GM12878 (cell line): ENCODE results near the gene ICAM4. TPM values are rescaled to one million over a fixed set of nuclear protein-coding genes. Genes with fewer than 3 reads are reported as not detected.

Source experiments
- KAT2A ChIP-seq: conservative IDR thresholded peaks from 2 replicates; pipeline ENCODE4 v1.6.1; 2011; ENCODE audit warnings: low read depth, low read length; ENCODE audit not compliant: control insufficient read depth
- LARP7 ChIP-seq: fragments of 450-650 bp; IDR thresholded peaks from 2 replicates; pipeline ENCODE4 v1.6.1; 2017; ENCODE audit warnings: mild to moderate bottlenecking
- POLR2A ChIP-seq: IDR thresholded peaks from 2 replicates; pipeline ENCODE4 v1.6.1; 2011; ENCODE audit warnings: low read depth, mild to moderate bottlenecking, low read length
- RAD21 ChIP-seq: IDR thresholded peaks from 2 replicates; pipeline ENCODE4 v1.6.1; 2011; ENCODE audit warnings: mild to moderate bottlenecking, low read depth, low read length, moderate library complexity; ENCODE audit not compliant: insufficient read depth
- SMARCA5 ChIP-seq: fragments of 450-650 bp; IDR thresholded peaks from 2 replicates; pipeline ENCODE4 v1.6.1; 2017; ENCODE audit warnings: mild to moderate bottlenecking
- SPI1 ChIP-seq: IDR thresholded peaks from 2 replicates; pipeline ENCODE4 v1.6.1; 2011; ENCODE audit warnings: low read depth, mild to moderate bottlenecking, low read length, moderate library complexity, borderline replicate concordance; ENCODE audit not compliant: insufficient read depth
- TCF12 ChIP-seq: IDR thresholded peaks from 2 replicates; pipeline ENCODE4 v1.6.1; 2011; ENCODE audit warnings: low read depth, mild to moderate bottlenecking, low read length
- YY1 ChIP-seq: IDR thresholded peaks from 2 replicates; pipeline ENCODE4 v1.6.1; 2011; ENCODE audit warnings: low read depth, mild to moderate bottlenecking, low read length
- polyA plus RNA-seq, 11 experiments: library from polyadenylated mRNA; depleted of rRNA in 4 of 11; unstranded in 6 of 11; stranded (reverse) in 5 of 11; fragments of >200 nt; fragmentation: Nextera tagmentation in 4 of 11; fragmentation: Illumina TruSeq in 1 of 11; extraction: Ambion mirVana in 4 of 11; extraction: Trizol in 1 of 11; gene quantifications; 1 replicate in 1 of 11; 2 replicates in 10 of 11; pipeline versions ENCODE4 v1.2.1 to v1.2.3, GENCODE V29; 2011 to 2016; ENCODE audit warnings: inconsistent platforms in 2 of 11, missing spikeins in 2 of 11, low read depth in 1 of 11
- total RNA-seq, 4 experiments: library from RNA; depleted of rRNA in 3 of 4; stranded (reverse); fragments of >200 nt in 3 of 4; fragmentation: Illumina TruSeq in 1 of 4; extraction: Trizol in 1 of 4; gene quantifications; 2 replicates each; pipeline versions ENCODE4 v1.2.1 to v1.2.3, GENCODE V29; 2013 to 2021
- TF ChIP-seq, protein P1 (sequence below): fragments of 450-650 bp; conservative IDR thresholded peaks from 2 replicates; pipeline ENCODE4 v1.6.1; 2017; ENCODE audit warnings: mild to moderate bottlenecking, moderate library complexity
- TF ChIP-seq, protein P2 (sequence below): fragments of 450-650 bp; formaldehyde crosslinking; IDR thresholded peaks from 2 replicates; pipeline ENCODE4 v1.5.0; 2022; ENCODE audit warnings: mild to moderate bottlenecking, missing genetic modification characterization
- TF ChIP-seq, protein P3 (sequence below): fragments of 450-650 bp; IDR thresholded peaks from 2 replicates; pipeline ENCODE4 v1.6.1; 2017; ENCODE audit warnings: low read depth, mild to moderate bottlenecking, moderate library complexity
- TF ChIP-seq, protein P4 (sequence below): IDR thresholded peaks from 2 replicates; pipeline ENCODE4 v1.6.1; 2011; ENCODE audit warnings: mild to moderate bottlenecking, low read depth, low read length, moderate library complexity; ENCODE audit not compliant: insufficient replicate concordance

ICAM4 gene
- total and polyA plus RNA-seq, 10 of the 15 experiments (the other 5 are each of a cell fraction or from before 2014, with no cell fraction given): 0.31 to 5.1 (median 1.7) TPM

DNA sequence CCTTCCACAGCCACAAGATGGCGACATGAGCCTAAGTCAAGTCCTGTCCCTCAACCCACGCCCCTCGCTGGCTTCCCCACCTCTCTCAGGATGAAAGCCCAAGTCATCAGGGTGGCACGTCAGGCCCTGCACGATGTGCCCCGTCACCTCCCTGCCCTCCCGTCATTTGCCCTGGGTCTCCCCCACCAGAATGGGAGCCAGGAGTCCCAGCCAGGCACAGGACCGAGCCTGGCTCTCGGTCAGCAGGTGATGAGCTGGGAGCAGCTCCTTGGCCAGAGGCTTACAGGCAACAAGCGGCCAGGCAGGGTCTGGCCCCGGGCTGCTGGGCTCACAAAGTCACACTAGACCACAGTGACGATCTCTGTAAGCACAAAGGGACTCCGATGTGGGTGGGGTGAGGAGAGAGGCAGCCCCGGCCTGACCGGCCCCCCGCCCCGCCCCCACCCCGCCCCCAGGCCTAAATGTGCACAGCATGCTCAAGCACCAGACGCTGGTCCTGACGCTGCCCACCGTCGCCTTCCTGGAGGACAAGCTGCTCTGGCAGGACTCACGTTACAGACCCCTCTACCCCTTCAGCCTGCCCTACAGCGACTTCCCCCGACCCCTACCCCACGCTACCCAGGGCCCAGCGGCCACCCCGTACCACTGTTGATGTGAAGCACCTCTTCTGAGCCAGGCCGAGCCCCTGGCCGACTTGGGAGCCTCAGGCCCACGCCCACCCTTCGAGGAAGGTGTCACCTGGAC, 27.4 kb upstream of the ICAM4 start (continued):
- TF ChIP-seq YY1 (peak; percentile 50; the same call in 1 of the 2 replicates), TCF12 (no peak), SPI1 (no peak), LARP7 (no peak), SMARCA5 (0 out of 2 replicates have a peak, but pooled peaks have one; percentile 14), KAT2A (no peak), RAD21 (peak; percentile 74), POLR2A (peak; percentile 72)
- TF ChIP-seq, protein P1, sequence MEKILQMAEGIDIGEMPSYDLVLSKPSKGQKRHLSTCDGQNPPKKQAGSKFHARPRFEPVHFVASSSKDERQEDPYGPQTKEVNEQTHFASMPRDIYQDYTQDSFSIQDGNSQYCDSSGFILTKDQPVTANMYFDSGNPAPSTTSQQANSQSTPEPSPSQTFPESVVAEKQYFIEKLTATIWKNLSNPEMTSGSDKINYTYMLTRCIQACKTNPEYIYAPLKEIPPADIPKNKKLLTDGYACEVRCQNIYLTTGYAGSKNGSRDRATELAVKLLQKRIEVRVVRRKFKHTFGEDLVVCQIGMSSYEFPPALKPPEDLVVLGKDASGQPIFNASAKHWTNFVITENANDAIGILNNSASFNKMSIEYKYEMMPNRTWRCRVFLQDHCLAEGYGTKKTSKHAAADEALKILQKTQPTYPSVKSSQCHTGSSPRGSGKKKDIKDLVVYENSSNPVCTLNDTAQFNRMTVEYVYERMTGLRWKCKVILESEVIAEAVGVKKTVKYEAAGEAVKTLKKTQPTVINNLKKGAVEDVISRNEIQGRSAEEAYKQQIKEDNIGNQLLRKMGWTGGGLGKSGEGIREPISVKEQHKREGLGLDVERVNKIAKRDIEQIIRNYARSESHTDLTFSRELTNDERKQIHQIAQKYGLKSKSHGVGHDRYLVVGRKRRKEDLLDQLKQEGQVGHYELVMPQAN: no peak
- TF ChIP-seq, protein P2, sequence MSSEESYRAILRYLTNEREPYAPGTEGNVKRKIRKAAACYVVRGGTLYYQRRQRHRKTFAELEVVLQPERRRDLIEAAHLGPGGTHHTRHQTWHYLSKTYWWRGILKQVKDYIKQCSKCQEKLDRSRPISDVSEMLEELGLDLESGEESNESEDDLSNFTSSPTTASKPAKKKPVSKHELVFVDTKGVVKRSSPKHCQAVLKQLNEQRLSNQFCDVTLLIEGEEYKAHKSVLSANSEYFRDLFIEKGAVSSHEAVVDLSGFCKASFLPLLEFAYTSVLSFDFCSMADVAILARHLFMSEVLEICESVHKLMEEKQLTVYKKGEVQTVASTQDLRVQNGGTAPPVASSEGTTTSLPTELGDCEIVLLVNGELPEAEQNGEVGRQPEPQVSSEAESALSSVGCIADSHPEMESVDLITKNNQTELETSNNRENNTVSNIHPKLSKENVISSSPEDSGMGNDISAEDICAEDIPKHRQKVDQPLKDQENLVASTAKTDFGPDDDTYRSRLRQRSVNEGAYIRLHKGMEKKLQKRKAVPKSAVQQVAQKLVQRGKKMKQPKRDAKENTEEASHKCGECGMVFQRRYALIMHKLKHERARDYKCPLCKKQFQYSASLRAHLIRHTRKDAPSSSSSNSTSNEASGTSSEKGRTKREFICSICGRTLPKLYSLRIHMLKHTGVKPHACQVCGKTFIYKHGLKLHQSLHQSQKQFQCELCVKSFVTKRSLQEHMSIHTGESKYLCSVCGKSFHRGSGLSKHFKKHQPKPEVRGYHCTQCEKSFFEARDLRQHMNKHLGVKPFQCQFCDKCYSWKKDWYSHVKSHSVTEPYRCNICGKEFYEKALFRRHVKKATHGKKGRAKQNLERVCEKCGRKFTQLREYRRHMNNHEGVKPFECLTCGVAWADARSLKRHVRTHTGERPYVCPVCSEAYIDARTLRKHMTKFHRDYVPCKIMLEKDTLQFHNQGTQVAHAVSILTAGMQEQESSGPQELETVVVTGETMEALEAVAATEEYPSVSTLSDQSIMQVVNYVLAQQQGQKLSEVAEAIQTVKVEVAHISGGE (CRISPR knock-in tag): no peak
- TF ChIP-seq, protein P3, sequence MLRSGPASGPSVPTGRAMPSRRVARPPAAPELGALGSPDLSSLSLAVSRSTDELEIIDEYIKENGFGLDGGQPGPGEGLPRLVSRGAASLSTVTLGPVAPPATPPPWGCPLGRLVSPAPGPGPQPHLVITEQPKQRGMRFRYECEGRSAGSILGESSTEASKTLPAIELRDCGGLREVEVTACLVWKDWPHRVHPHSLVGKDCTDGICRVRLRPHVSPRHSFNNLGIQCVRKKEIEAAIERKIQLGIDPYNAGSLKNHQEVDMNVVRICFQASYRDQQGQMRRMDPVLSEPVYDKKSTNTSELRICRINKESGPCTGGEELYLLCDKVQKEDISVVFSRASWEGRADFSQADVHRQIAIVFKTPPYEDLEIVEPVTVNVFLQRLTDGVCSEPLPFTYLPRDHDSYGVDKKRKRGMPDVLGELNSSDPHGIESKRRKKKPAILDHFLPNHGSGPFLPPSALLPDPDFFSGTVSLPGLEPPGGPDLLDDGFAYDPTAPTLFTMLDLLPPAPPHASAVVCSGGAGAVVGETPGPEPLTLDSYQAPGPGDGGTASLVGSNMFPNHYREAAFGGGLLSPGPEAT: no peak
- TF ChIP-seq, protein P4, sequence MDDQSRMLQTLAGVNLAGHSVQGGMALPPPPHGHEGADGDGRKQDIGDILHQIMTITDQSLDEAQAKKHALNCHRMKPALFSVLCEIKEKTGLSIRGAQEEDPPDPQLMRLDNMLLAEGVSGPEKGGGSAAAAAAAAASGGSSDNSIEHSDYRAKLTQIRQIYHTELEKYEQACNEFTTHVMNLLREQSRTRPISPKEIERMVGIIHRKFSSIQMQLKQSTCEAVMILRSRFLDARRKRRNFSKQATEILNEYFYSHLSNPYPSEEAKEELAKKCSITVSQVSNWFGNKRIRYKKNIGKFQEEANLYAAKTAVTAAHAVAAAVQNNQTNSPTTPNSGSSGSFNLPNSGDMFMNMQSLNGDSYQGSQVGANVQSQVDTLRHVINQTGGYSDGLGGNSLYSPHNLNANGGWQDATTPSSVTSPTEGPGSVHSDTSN: peak; percentile 5
